ENCODE measurements around the gene SH3RF1.
"Not testable (repeated sequence)": the region's sequence is repeated elsewhere in the genome, so short reads cannot be mapped to it uniquely, and the experiment has no call there.

Gene SH3RF1

GRCh38 chr4:169205744-169206080 lies 65.0 kb downstream of the SH3RF1 start:
- no peak for DNase-seq (ENCODE audit: low read depth)
- TF ChIP-seq MYC (IDR thresholded peaks at IDR 0.05; ENCODE audit: low read depth, low read length): no peak
- no peak for TF ChIP-seq CTCF (IDR thresholded peaks at IDR 0.05; ENCODE audit: low read depth, low read length)
- TF ChIP-seq POLR2A (IDR thresholded peaks at IDR 0.05; ENCODE audit: extremely low read depth, insufficient read length): no peak
- TF ChIP-seq MAX (IDR thresholded peaks at IDR 0.05; ENCODE audit: low read depth, low read length): no peak

GRCh38 chr4:169205075-169205743 lies 65.5 kb downstream of the SH3RF1 start:
- DNase-seq (ENCODE audit: low read depth): no peak
- TF ChIP-seq MAX (IDR thresholded peaks at IDR 0.05; ENCODE audit: low read depth, low read length) (no peak), POLR2A (IDR thresholded peaks at IDR 0.05; ENCODE audit: extremely low read depth, insufficient read length) (no peak), MYC (IDR thresholded peaks at IDR 0.05; ENCODE audit: low read depth, low read length) (no peak), CTCF (IDR thresholded peaks at IDR 0.05; ENCODE audit: low read depth, low read length) (no peak)
- no peak overlapping the region for H3K4me3 ChIP-seq (ENCODE audit: low read depth, low read length)

More at GRCh38 chr4:169205744-169206080, 65.0 kb downstream of the SH3RF1 start:
- no peak overlapping the region for H3K4me3 ChIP-seq (ENCODE audit: low read depth, low read length)

- no peak for DNase-seq (ENCODE audit: low read depth)
- TF ChIP-seq POLR2A (IDR thresholded peaks at IDR 0.05; ENCODE audit: extremely low read depth, insufficient read length) (no peak), MAX (IDR thresholded peaks at IDR 0.05; ENCODE audit: low read depth, low read length) (no peak), MYC (IDR thresholded peaks at IDR 0.05; ENCODE audit: low read depth, low read length) (no peak), CTCF (IDR thresholded peaks at IDR 0.05; ENCODE audit: low read depth, low read length) (no peak)
- no peak overlapping the region for H3K4me3 ChIP-seq (ENCODE audit: low read depth, low read length)
Measured at GRCh38 chr4:169203891-169204290, 66.9 kb downstream of the SH3RF1 start.

- not testable (repeated sequence) for H3K4me3 ChIP-seq (ENCODE audit: low read depth, low read length); DNase-seq (ENCODE audit: low read depth)
Measured at GRCh38 chr4:169203278-169203677, 67.5 kb downstream of the SH3RF1 start.

DNA sequence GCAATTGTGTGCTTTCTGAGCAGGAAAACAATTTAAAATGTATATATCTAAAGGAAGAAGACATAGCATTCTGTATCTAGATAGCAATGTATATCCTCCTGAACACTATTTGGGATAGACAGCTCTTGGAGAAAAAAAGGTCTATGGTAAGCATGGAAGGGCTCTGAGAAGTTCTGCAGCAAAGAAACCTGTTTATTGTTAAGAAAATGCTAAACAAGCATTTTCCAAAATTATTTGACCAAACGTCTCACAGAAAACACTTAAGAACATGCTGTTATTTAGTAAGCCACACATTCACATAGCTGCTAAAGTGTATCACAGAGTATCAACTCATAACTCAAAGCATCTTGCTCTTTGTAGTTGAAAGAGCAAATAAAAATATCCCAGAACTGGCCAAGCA lies 67.9 kb downstream of the SH3RF1 start:
- no peak overlapping the region for H3K4me3 ChIP-seq (ENCODE audit: low read depth, low read length)
- DNase-seq (ENCODE audit: low read depth): no peak
- no peak for TF ChIP-seq MAX (IDR thresholded peaks at IDR 0.05; ENCODE audit: low read depth, low read length)
- TF ChIP-seq POLR2A (IDR thresholded peaks at IDR 0.05; ENCODE audit: extremely low read depth, insufficient read length): no peak
- TF ChIP-seq MYC (IDR thresholded peaks at IDR 0.05; ENCODE audit: low read depth, low read length): no peak
- no peak for TF ChIP-seq CTCF (IDR thresholded peaks at IDR 0.05; ENCODE audit: low read depth, low read length)

DNA sequence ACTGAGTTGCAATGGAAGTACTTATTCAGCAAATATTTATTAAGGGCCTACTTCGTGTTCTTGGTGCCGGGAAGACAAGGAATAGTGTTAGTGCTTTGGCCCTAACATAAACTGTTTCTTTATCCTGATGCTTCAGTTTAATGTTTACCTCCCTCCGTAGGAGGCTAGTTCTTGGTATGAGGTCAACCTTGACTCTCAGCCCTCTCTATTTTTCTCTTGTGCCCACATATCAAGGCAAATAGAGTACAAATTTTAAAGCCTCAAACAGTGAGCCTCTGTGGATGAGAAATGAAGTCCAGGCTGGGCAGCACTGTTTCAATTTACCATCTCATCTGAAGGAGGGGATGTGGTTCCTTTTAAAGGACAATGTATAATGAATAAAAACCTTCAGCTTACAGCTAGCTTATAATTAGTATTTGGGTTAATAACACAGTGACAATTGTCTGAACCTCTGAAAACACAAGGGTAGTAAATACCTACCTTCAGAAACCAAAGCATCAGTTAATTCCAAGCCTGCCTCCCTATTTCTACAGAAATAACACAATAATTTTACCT lies 68.5 kb downstream of the SH3RF1 start:
- H3K4me3 ChIP-seq (ENCODE audit: low read depth, low read length): no peak overlapping the region
- DNase-seq (ENCODE audit: low read depth): no peak
- TF ChIP-seq POLR2A (IDR thresholded peaks at IDR 0.05; ENCODE audit: extremely low read depth, insufficient read length) (no peak), MYC (IDR thresholded peaks at IDR 0.05; ENCODE audit: low read depth, low read length) (no peak), MAX (IDR thresholded peaks at IDR 0.05; ENCODE audit: low read depth, low read length) (no peak), CTCF (IDR thresholded peaks at IDR 0.05; ENCODE audit: low read depth, low read length) (no peak)

Data from NB4 (cell line).